H9 (cell line): ENCODE measurements around the gene MED7. TPM values are rescaled to one million over a fixed set of nuclear protein-coding genes. Genes with fewer than 3 reads are reported as not detected.

Source experiments
- DNase-seq: peaks from one replicate; pipeline ENCODE4 v3.0.0-alpha.2; 2017
- H2AFZ ChIP-seq: one replicate; pipeline ENCODE4 v1.6.1; 2013; ENCODE audit warnings: mild to moderate bottlenecking, low read length, control low read depth, moderate library complexity
- H2AK5ac ChIP-seq: 2 replicates; pipeline ENCODE4 v1.6.1; 2013; ENCODE audit warnings: low read length, control low read depth, mixed read lengths; ENCODE audit not compliant: insufficient read length
- H2BK120ac ChIP-seq: one replicate; pipeline ENCODE4 v1.6.1; 2013; ENCODE audit warnings: low read depth, mild to moderate bottlenecking, low read length, control low read depth, inconsistent platforms; ENCODE audit not compliant: poor library complexity, severe bottlenecking
- H2BK12ac ChIP-seq: 2 replicates; pipeline ENCODE4 v1.6.1; 2013; ENCODE audit warnings: low read length, control low read depth, mixed read lengths, low read depth; ENCODE audit not compliant: insufficient read length
- H2BK15ac ChIP-seq: 2 replicates; pipeline ENCODE4 v1.6.1; 2013; ENCODE audit warnings: low read depth, low read length, control low read depth
- H2BK20ac ChIP-seq: one replicate; pipeline ENCODE4 v1.6.1; 2013; ENCODE audit warnings: low read depth, mild to moderate bottlenecking, low read length, control low read depth, inconsistent platforms; ENCODE audit not compliant: poor library complexity, severe bottlenecking
- H2BK5ac ChIP-seq: 2 replicates; pipeline ENCODE4 v1.6.1; 2013; ENCODE audit warnings: low read length, control low read depth, mixed read lengths; ENCODE audit not compliant: insufficient read length
- H3K14ac ChIP-seq: 2 replicates; pipeline ENCODE4 v1.6.1; 2013; ENCODE audit warnings: low read length, control low read depth; ENCODE audit not compliant: insufficient read depth
- H3K18ac ChIP-seq: 2 replicates; pipeline ENCODE4 v1.6.1; 2013; ENCODE audit warnings: low read depth, mild to moderate bottlenecking, mixed read lengths, low read length, control low read depth; ENCODE audit not compliant: insufficient read length
- H3K23ac ChIP-seq: 2 replicates; pipeline ENCODE4 v1.6.1; 2013; ENCODE audit warnings: low read length, control low read depth, mixed read lengths, low read depth; ENCODE audit not compliant: insufficient read length
- H3K23me2 ChIP-seq: 2 replicates; pipeline ENCODE4 v1.6.1; 2013; ENCODE audit warnings: low read depth, mild to moderate bottlenecking, mixed read lengths, low read length, control low read depth; ENCODE audit not compliant: insufficient read length, poor library complexity, severe bottlenecking
- H3K27ac ChIP-seq: 2 replicates; pipeline ENCODE4 v1.5.1; 2013; ENCODE audit warnings: low read length, control low read depth, mixed read lengths, low read depth; ENCODE audit not compliant: insufficient read length
- H3K27me3 ChIP-seq: 2 replicates; pipeline ENCODE4 v1.6.1; 2013; ENCODE audit warnings: low read length, control low read depth, inconsistent platforms; ENCODE audit not compliant: insufficient read depth
- H3K4ac ChIP-seq: 2 replicates; pipeline ENCODE4 v1.6.1; 2013; ENCODE audit warnings: low read depth, mild to moderate bottlenecking, control low read depth, inconsistent platforms, low read length, moderate library complexity
- H3K4me1 ChIP-seq: 2 replicates; pipeline ENCODE4 v1.6.1; 2013; ENCODE audit warnings: low read length, control low read depth, inconsistent platforms; ENCODE audit not compliant: insufficient read depth
- H3K4me2 ChIP-seq: 2 replicates; pipeline ENCODE4 v1.6.1; 2013; ENCODE audit warnings: low read length, control low read depth, mixed read lengths; ENCODE audit not compliant: insufficient read length, insufficient read depth
- H3K56ac ChIP-seq: 2 replicates; pipeline ENCODE4 v1.6.1; 2013; ENCODE audit warnings: low read depth, mild to moderate bottlenecking, mixed read lengths, low read length, control low read depth; ENCODE audit not compliant: insufficient read length
- H3K79me1 ChIP-seq: 2 replicates; pipeline ENCODE4 v1.6.1; 2013; ENCODE audit warnings: low read depth, mild to moderate bottlenecking, moderate library complexity, low read length, control low read depth, inconsistent platforms; ENCODE audit not compliant: insufficient read depth, poor library complexity, severe bottlenecking
- H3K79me2 ChIP-seq: 2 replicates; pipeline ENCODE4 v1.6.1; 2013; ENCODE audit warnings: low read length, control low read depth, inconsistent platforms; ENCODE audit not compliant: insufficient read depth
- H3K9ac ChIP-seq: 2 replicates; pipeline ENCODE4 v1.6.1; 2013; ENCODE audit warnings: low read length, control low read depth, mixed read lengths; ENCODE audit not compliant: insufficient read length; ENCODE audit errors: extremely low read depth
- H3K9me3 ChIP-seq: one replicate; pipeline ENCODE4 v1.6.1; 2013; ENCODE audit warnings: low read depth, low read length, inconsistent platforms; ENCODE audit not compliant: control insufficient read depth
- H3T11ph ChIP-seq: one replicate; pipeline ENCODE4 v1.6.1; 2013; ENCODE audit warnings: mild to moderate bottlenecking, low read length, control low read depth, inconsistent platforms
- H4K20me1 ChIP-seq: one replicate; pipeline ENCODE4 v1.6.1; 2013; ENCODE audit not compliant: control insufficient read depth, insufficient read length, insufficient read depth
- H4K5ac ChIP-seq: 2 replicates; pipeline ENCODE4 v1.6.1; 2013; ENCODE audit warnings: low read depth, mild to moderate bottlenecking, mixed read lengths, low read length, control low read depth; ENCODE audit not compliant: insufficient read length
- H4K8ac ChIP-seq: replicated peaks from 2 replicates; pipeline ENCODE4 v1.6.1; 2013; ENCODE audit warnings: low read length, control low read depth, mixed read lengths, low read depth; ENCODE audit not compliant: insufficient read length
- H4K91ac ChIP-seq: 2 replicates; pipeline ENCODE4 v1.6.1; 2013; ENCODE audit warnings: low read depth, mild to moderate bottlenecking, moderate library complexity, mixed read lengths, low read length, control low read depth; ENCODE audit not compliant: insufficient read length
- H3K27ac Mint-ChIP-seq, 3 experiments: 2 replicates in 2 of 3; 3 replicates in 1 of 3; pipeline ENCODE4 v1.8.0; 2020 to 2021; ENCODE audit warnings: mixed read lengths in 3 of 3, mild to moderate bottlenecking in 1 of 3, moderate library complexity in 1 of 3
- H3K27me3 Mint-ChIP-seq: 2 replicates; pipeline ENCODE4 v1.8.0; 2021; ENCODE audit warnings: low read depth, mild to moderate bottlenecking, moderate library complexity, mixed read lengths
- H3K36me3 Mint-ChIP-seq, 3 experiments: 2 replicates in 2 of 3; 3 replicates in 1 of 3; pipeline ENCODE4 v1.8.0; 2020 to 2021; ENCODE audit warnings: low read depth in 3 of 3, mixed read lengths in 3 of 3; ENCODE audit not compliant: insufficient read depth in 1 of 3
- H3K4me1 Mint-ChIP-seq, 2 experiments: 2 replicates each; pipeline ENCODE4 v1.8.0; 2020; ENCODE audit warnings: mixed read lengths in 2 of 2
- H3K4me3 Mint-ChIP-seq, 2 experiments: 2 replicates in 1 of 2; 3 replicates in 1 of 2; pipeline ENCODE4 v1.8.0; 2020 to 2021; ENCODE audit warnings: mild to moderate bottlenecking in 2 of 2, mixed read lengths in 2 of 2, moderate library complexity in 1 of 2
- H3K9me3 Mint-ChIP-seq, 2 experiments: 2 replicates in 1 of 2; 3 replicates in 1 of 2; pipeline ENCODE4 v1.8.0; 2020; ENCODE audit warnings: mild to moderate bottlenecking in 2 of 2, mixed read lengths in 2 of 2, moderate library complexity in 1 of 2
- CTCF ChIP-seq: fragments of 200-600 bp; sonication (generic); conservative IDR thresholded peaks from 3 replicates; pipeline ENCODE4 v1.8.0; 2021; ENCODE audit warnings: antibody characterized with exemption, mild to moderate bottlenecking
- WGBS: extraction: QIAGEN DNeasy Blood & Tissue Kit; methylation state at CpG from one replicate; pipeline ENCODE4 v1.1.7; 2013; ENCODE audit warnings: missing lambda C conversion rate, low lambda C conversion rate, mixed read lengths; ENCODE audit not compliant: insufficient read length; ENCODE audit errors: extremely low coverage; 5-methylcytosine and 5-hydroxymethylcytosine counted together
- total RNA-seq: library from RNA; stranded (reverse); gene quantifications from 2 replicates; pipeline ENCODE4 v1.2.1, GENCODE V29; 2021

The MED7 gene
- total RNA-seq, 1 experiment from 2014 or later, result 10.7 TPM

- H3K4me1 Mint-ChIP-seq, result no peaks in the 10 kb centered on the region; a peak in 1 of 4 replicates
Measured at GRCh38 chr5:157148734-157149615, 6.3 kb upstream of the MED7 start.

More at GRCh38 chr5:157148734-157149615, 6.3 kb upstream of the MED7 start:
- no peak overlapping the region for H3K27ac ChIP-seq
- no peaks in the 10 kb centered on the region; a peak in 1 of 5 replicates for H3K9me3 Mint-ChIP-seq
- H4K8ac ChIP-seq, result no peak overlapping the region
- no peak overlapping the region for H3K56ac ChIP-seq
- H2BK5ac ChIP-seq, result no peak overlapping the region
- H3K4me2 ChIP-seq, result no peak overlapping the region
- H3K4me1 ChIP-seq, result no peaks in the 10 kb centered on the region
- H4K5ac ChIP-seq, result no peak overlapping the region
- no peaks in the 10 kb centered on the region for H3K79me1 ChIP-seq
- no peak overlapping the region for H2BK15ac ChIP-seq
- WGBS, result no CpG with 5 or more reads among the region's 14 CpGs
- no peak overlapping the region for H3K9ac ChIP-seq
- no peak overlapping the region for H2AK5ac ChIP-seq
- peak; percentile 91 for TF ChIP-seq CTCF
- no peak overlapping the region for H2BK12ac ChIP-seq
- no peak overlapping the region for H3K23ac ChIP-seq
- H3K9me3 ChIP-seq, result no peaks in the 10 kb centered on the region
- H4K20me1 ChIP-seq, result no peaks in the 10 kb centered on the region
- no peak overlapping the region for H2BK120ac ChIP-seq
- DNase-seq, result peak; percentile 64
- no peak overlapping the region for H2BK20ac ChIP-seq
- no peaks in the 10 kb centered on the region for H3K27me3 ChIP-seq
- H3K79me2 ChIP-seq, result no peaks in the 10 kb centered on the region
- H3K4ac ChIP-seq, result no peak overlapping the region
- no peak overlapping the region for H3K18ac ChIP-seq
- H3K23me2 ChIP-seq, result no peaks in the 10 kb centered on the region
- H3K27ac Mint-ChIP-seq, result no peak overlapping the region
- H3K4me3 Mint-ChIP-seq, result no peak overlapping the region
- no peak overlapping the region for H3T11ph ChIP-seq
- no peak overlapping the region for H3K14ac ChIP-seq
- H3K36me3 Mint-ChIP-seq, result no peaks in the 10 kb centered on the region
- H3K27me3 Mint-ChIP-seq, result no peaks in the 10 kb centered on the region
- H2AFZ ChIP-seq, result no peak overlapping the region
- H4K91ac ChIP-seq, result no peak overlapping the region
